GM15510 (cell line): ENCODE data around the gene SARNP.

Experiments used
- POLR2A ChIP-seq: IDR thresholded peaks from 3 replicates; pipeline ENCODE4 v1.6.1; 2011; ENCODE audit warnings: borderline replicate concordance; ENCODE audit not compliant: insufficient read length; ENCODE audit errors: extremely low read depth

The SARNP gene

GRCh38 chr12:55843431-55843830 lies 25.9 kb upstream of the SARNP start:
- TF ChIP-seq POLR2A, result no peak

- TF ChIP-seq POLR2A, result no peak
These were observed 25.3 kb upstream of the SARNP start, which contains the start of gene MMP19 for GRCh38 chr12:55842681-55843429. TSS of gene MMP19 (minus strand) at chr12:55842936. CDS start at chr12:55842830, 106 bp downstream.

DNA sequence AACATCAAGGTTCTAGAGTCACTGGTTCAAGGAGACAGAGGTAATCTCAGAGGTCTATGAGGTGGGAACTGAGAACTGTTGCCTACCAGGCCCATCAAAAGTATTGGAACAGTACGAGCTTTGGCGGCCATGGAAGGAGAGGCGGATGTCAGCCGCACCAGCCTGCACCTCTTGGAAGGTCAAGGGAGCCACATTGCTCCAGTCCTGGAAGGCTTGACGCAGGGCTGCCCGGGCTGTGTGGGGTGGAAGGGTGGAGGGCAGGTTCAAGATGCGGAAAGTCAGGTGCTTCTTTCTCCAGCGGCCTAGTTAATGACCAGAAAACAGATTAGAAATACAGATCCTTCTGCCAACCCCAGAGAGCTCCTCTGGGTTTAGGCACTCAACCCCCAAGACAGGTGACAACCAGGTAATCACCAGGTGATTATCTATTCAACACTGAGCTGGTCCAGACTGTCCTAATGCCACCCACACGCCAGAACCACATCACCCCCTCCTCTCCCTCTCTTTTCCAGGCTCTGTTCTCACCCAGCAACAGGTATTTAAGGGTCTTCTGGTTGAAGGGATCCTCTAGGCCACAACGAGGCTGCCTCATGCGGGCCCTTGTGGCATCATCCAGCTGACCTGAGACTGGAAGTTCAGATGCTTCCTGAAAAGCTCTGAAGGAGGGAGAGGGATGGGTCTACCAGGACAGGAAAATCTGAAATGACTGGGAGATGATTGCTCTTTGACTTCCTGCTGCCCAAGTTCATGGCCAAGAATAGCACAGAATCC lies 23.2 kb upstream of the SARNP start:
- no peak for TF ChIP-seq POLR2A

DNA sequence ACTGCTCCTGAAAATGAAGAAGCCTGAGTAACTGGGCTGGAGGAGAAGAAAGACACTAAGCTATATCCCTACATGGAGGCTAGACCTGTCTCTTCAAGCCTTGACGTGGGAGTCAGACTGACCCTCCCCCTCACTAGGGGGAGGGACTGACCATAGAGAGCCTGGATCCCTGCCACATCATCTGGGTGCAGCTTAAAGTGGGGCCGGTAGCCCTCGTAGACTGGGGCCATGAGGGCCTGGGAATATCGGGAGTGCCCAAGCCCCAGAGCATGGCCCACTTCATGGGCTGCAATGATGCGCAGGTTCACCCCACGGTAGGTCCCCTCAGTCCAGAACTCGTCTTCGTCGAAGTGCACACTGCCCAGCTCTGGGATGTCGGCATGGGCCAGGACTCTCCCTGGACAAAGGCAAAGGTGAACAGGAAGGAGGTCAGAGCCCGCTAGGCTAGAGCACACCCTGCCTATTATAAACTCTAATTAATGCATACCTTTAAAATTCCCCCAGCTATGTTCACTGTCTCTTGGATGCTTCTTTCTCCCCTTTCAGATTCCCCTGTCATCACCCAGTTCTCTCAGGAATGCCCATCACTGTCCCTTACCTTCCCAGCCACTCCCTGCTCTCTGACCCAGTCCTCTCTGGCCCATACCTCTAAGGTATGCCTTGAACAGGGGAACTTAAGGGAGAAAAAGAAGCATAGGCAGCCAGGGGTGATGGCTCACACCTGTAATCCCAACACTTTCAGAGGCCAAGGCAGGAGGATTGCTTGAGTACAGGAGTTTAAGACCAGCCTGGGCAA lies 22.0 kb upstream of the SARNP start:
- no peak for TF ChIP-seq POLR2A

GRCh38 chr12:55838361-55838760 lies 20.8 kb upstream of the SARNP start:
- no peak for TF ChIP-seq POLR2A

- TF ChIP-seq POLR2A, result no peak
These were observed 15.5 kb upstream of the SARNP start for GRCh38 chr12:55833056-55833455.

- TF ChIP-seq POLR2A, result no peak
These were observed 13.9 kb upstream of the SARNP start for GRCh38 chr12:55831447-55831815.

- TF ChIP-seq POLR2A, result no peak
These were observed 13.3 kb upstream of the SARNP start for GRCh38 chr12:55830601-55831446.

DNA sequence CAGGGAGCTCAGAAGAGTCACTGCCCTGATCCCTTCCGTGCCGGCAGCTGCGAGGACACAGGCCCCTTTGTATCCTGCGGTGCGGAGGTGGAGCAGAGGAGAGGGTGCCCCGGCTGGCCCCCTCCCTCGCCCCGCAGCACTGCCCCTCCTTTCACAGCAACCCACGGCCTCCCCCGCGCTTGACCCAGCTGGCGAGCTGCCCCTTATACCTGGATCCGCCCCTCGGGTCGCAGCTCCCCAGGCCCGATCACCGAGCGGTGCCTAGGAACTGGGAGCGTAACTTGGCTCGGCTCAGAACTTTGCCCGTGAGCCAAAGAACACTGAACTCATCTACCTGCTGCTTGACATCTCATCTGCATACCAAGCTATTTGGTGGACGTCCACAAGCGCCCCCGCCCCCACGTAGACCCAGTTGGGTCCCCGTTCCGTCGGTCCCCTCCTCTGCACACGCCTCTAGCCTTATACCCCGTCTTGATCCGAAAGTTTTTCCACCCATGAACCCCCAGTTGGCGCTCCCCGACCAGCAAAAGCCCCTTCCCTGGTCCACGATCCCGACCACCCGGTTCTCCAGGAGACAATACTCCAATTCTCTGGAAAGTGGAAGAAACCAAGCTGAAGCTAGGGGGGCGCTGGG lies 12.6 kb upstream of the SARNP start:
- no peak for TF ChIP-seq POLR2A

GRCh38 chr12:55828357-55828756 lies 10.8 kb upstream of the SARNP start:
- TF ChIP-seq POLR2A, result no peak

- no peak for TF ChIP-seq POLR2A
These were observed 10.3 kb upstream of the SARNP start for GRCh38 chr12:55827806-55828205.

- no peak for TF ChIP-seq POLR2A
These were observed 7.2 kb upstream of the SARNP start for GRCh38 chr12:55824726-55825125.

- no peak for TF ChIP-seq POLR2A
These were observed 5.9 kb upstream of the SARNP start for GRCh38 chr12:55823419-55823818.

GRCh38 chr12:55822228-55822627 lies 4.7 kb upstream of the SARNP start:
- no peak for TF ChIP-seq POLR2A
